K562 (cell line): Measurements from ENCODE around the gene VWA7. TPM values are rescaled to one million over a fixed set of nuclear protein-coding genes. Genes with fewer than 3 reads are reported as not detected.

ENCODE experiments used
- ARID2 ChIP-seq: fragments of 450-650 bp; IDR thresholded peaks from 2 replicates; pipeline ENCODE4 v1.6.1; 2017; ENCODE audit warnings: antibody characterized with exemption, mild to moderate bottlenecking
- ARNT ChIP-seq, 2 experiments: fragments of 450-650 bp; IDR thresholded peaks; 2 replicates each; pipeline ENCODE4 v1.6.1; 2016; ENCODE audit warnings: mild to moderate bottlenecking in 1 of 2
- ELF1 ChIP-seq: fragments of 200-800 bp; sonication (Bioruptor generic); IDR thresholded peaks from 2 replicates; pipeline ENCODE4 v1.6.1; 2016; ENCODE audit warnings: missing genetic modification characterization, missing compliant biosample characterization
- ESRRB ChIP-seq: fragments of 250-450 bp; sonication (Bioruptor Pico); IDR thresholded peaks from 2 replicates; pipeline ENCODE4 v1.5.0; 2020; ENCODE audit warnings: mild to moderate bottlenecking, moderate library complexity, borderline replicate concordance
- FOXA3 ChIP-seq, 2 experiments: fragments of 450-650 bp in 1 of 2; sonication (generic) in 1 of 2; formaldehyde crosslinking; IDR thresholded peaks in 1 of 2; conservative IDR thresholded peaks in 1 of 2; 2 replicates each; pipeline versions ENCODE4 v1.4.0 to v1.8.0; 2020 to 2022; ENCODE audit warnings: mild to moderate bottlenecking in 2 of 2, missing genetic modification reagents in 1 of 2
- FOXP1 ChIP-seq: sonication (generic); formaldehyde crosslinking; IDR thresholded peaks from 2 replicates; pipeline ENCODE4 v1.8.0; 2022; ENCODE audit warnings: mild to moderate bottlenecking, missing genetic modification reagents
- LEF1 ChIP-seq: fragments of 450-650 bp; IDR thresholded peaks from 2 replicates; pipeline ENCODE4 v1.6.1; 2016; ENCODE audit warnings: mild to moderate bottlenecking
- NFATC3 ChIP-seq: fragments of 450-650 bp; IDR thresholded peaks from 2 replicates; pipeline ENCODE4 v1.6.1; 2017; ENCODE audit warnings: mild to moderate bottlenecking
- SPI1 ChIP-seq: IDR thresholded peaks from 2 replicates; pipeline ENCODE4 v1.6.1; 2011; ENCODE audit warnings: low read depth, low read length, control low read depth, borderline replicate concordance
- TCF7L2 ChIP-seq: fragments of 150-350 bp; IDR thresholded peaks from 2 replicates; pipeline ENCODE4 v1.6.1; 2016; ENCODE audit warnings: low read depth, mild to moderate bottlenecking, low read length, moderate library complexity
- ZEB2 ChIP-seq: fragments of 450-650 bp; IDR thresholded peaks from 2 replicates; pipeline ENCODE4 v1.6.1; 2016
- ZNF184 ChIP-seq: sonication (generic); formaldehyde crosslinking; IDR thresholded peaks from 2 replicates; pipeline ENCODE4 v1.5.0; 2020; ENCODE audit warnings: missing genetic modification reagents
- ZNF75A ChIP-seq: fragments of 450-650 bp; formaldehyde crosslinking; IDR thresholded peaks from 2 replicates; pipeline ENCODE4 v1.4.0; 2020; ENCODE audit warnings: mild to moderate bottlenecking
- polyA plus RNA-seq, 8 experiments: library from polyadenylated mRNA; depleted of rRNA in 4 of 8; stranded (reverse) in 5 of 8; unstranded in 3 of 8; fragments of >200 nt; fragmentation: Nextera tagmentation in 2 of 8; fragmentation: Illumina TruSeq in 1 of 8; extraction: Ambion mirVana in 2 of 8; extraction: Trizol in 1 of 8; gene quantifications; 2 replicates each; pipeline versions ENCODE4 v1.2.1 to v1.2.3, GENCODE V29; 2011 to 2014; ENCODE audit warnings: inconsistent platforms in 1 of 8, missing spikeins in 1 of 8
- total RNA-seq, 7 experiments: library from RNA; depleted of rRNA in 6 of 7; stranded (reverse); fragments of >200 nt in 6 of 7; fragmentation: Illumina TruSeq in 2 of 7; extraction: Trizol in 2 of 7; gene quantifications; 2 replicates each; pipeline versions ENCODE4 v1.2.1 to v1.2.3, GENCODE V29; 2011 to 2021; ENCODE audit warnings: low replicate concordance in 1 of 7
- TF ChIP-seq, protein P1 (sequence below): fragments of 450-650 bp; IDR thresholded peaks from 2 replicates; pipeline ENCODE4 v1.6.1; 2016; ENCODE audit warnings: mild to moderate bottlenecking, moderate library complexity
- TF ChIP-seq, protein P2 (sequence below): fragments of 250-450 bp; sonication (Bioruptor Pico); IDR thresholded peaks from 2 replicates; pipeline ENCODE4 v1.4.0; 2020; ENCODE audit warnings: mild to moderate bottlenecking, moderate library complexity

Gene VWA7
- total and polyA plus RNA-seq, 9 of the 15 experiments (the other 6 are each of a cell fraction or from before 2014, with no cell fraction given): 0.18 to 2.9 (median 0.95) TPM

DNA sequence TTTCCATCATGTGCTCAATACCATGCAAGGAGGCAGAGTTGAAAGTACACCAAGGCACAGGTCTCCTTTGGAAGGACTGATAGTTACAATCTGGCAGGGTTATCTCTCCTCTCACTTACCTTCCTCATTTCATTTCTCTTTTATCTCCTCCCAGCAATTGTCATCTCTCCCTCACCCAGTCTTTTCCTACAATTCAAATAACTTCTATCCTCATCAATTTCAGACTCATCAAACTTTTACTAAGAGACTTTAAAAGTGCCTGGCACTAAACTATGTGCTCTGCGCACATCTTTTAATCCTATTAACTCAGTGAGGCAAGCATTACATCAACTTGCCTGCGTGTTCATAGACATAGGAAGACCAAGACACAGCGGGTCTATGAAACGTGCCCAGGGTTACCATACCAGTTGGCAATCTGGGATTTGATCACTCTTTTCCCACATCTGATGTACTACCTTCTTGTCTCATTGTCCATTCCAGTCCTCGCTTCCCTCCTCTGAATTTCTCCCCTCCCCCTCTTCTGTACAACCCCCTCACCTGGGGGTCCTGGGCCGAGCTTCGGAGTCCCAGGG, 17.3 kb upstream of the VWA7 start (continued):
- TF ChIP-seq, protein P1, sequence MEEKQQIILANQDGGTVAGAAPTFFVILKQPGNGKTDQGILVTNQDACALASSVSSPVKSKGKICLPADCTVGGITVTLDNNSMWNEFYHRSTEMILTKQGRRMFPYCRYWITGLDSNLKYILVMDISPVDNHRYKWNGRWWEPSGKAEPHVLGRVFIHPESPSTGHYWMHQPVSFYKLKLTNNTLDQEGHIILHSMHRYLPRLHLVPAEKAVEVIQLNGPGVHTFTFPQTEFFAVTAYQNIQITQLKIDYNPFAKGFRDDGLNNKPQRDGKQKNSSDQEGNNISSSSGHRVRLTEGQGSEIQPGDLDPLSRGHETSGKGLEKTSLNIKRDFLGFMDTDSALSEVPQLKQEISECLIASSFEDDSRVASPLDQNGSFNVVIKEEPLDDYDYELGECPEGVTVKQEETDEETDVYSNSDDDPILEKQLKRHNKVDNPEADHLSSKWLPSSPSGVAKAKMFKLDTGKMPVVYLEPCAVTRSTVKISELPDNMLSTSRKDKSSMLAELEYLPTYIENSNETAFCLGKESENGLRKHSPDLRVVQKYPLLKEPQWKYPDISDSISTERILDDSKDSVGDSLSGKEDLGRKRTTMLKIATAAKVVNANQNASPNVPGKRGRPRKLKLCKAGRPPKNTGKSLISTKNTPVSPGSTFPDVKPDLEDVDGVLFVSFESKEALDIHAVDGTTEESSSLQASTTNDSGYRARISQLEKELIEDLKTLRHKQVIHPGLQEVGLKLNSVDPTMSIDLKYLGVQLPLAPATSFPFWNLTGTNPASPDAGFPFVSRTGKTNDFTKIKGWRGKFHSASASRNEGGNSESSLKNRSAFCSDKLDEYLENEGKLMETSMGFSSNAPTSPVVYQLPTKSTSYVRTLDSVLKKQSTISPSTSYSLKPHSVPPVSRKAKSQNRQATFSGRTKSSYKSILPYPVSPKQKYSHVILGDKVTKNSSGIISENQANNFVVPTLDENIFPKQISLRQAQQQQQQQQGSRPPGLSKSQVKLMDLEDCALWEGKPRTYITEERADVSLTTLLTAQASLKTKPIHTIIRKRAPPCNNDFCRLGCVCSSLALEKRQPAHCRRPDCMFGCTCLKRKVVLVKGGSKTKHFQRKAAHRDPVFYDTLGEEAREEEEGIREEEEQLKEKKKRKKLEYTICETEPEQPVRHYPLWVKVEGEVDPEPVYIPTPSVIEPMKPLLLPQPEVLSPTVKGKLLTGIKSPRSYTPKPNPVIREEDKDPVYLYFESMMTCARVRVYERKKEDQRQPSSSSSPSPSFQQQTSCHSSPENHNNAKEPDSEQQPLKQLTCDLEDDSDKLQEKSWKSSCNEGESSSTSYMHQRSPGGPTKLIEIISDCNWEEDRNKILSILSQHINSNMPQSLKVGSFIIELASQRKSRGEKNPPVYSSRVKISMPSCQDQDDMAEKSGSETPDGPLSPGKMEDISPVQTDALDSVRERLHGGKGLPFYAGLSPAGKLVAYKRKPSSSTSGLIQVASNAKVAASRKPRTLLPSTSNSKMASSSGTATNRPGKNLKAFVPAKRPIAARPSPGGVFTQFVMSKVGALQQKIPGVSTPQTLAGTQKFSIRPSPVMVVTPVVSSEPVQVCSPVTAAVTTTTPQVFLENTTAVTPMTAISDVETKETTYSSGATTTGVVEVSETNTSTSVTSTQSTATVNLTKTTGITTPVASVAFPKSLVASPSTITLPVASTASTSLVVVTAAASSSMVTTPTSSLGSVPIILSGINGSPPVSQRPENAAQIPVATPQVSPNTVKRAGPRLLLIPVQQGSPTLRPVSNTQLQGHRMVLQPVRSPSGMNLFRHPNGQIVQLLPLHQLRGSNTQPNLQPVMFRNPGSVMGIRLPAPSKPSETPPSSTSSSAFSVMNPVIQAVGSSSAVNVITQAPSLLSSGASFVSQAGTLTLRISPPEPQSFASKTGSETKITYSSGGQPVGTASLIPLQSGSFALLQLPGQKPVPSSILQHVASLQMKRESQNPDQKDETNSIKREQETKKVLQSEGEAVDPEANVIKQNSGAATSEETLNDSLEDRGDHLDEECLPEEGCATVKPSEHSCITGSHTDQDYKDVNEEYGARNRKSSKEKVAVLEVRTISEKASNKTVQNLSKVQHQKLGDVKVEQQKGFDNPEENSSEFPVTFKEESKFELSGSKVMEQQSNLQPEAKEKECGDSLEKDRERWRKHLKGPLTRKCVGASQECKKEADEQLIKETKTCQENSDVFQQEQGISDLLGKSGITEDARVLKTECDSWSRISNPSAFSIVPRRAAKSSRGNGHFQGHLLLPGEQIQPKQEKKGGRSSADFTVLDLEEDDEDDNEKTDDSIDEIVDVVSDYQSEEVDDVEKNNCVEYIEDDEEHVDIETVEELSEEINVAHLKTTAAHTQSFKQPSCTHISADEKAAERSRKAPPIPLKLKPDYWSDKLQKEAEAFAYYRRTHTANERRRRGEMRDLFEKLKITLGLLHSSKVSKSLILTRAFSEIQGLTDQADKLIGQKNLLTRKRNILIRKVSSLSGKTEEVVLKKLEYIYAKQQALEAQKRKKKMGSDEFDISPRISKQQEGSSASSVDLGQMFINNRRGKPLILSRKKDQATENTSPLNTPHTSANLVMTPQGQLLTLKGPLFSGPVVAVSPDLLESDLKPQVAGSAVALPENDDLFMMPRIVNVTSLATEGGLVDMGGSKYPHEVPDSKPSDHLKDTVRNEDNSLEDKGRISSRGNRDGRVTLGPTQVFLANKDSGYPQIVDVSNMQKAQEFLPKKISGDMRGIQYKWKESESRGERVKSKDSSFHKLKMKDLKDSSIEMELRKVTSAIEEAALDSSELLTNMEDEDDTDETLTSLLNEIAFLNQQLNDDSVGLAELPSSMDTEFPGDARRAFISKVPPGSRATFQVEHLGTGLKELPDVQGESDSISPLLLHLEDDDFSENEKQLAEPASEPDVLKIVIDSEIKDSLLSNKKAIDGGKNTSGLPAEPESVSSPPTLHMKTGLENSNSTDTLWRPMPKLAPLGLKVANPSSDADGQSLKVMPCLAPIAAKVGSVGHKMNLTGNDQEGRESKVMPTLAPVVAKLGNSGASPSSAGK: no peak; the same call in 1 of the 2 replicates
- TF ChIP-seq ZNF184 (CRISPR knock-in tag) (no peak), ZNF75A (CRISPR knock-in tag) (no peak), ARID2 (no peak), FOXP1 (peak; percentile 43; the same call in 1 of the 2 replicates), SPI1 (no peak), ELF1 (no peak), TCF7L2 (no peak), FOXA3 (CRISPR knock-in tag; conservative IDR thresholded peaks at IDR 0.05 in 1 of 2, IDR thresholded peaks at IDR 0.05 in 1 of 2) (peak in 1 of 2 experiments; percentile 63; a peak in 1 of 4 replicates), ESRRB (CRISPR knock-in tag) (no peak), LEF1 (0 out of 2 replicates have a peak, but pooled peaks have one; percentile 48), NFATC3 (0 out of 2 replicates have a peak, but pooled peaks have one; percentile 51), ZEB2 (peak; percentile 94), ARNT (IDR thresholded peaks at IDR 0.05) (peak in 1 of 2 experiments; percentile 80; a peak in 2 of 4 replicates)
- TF ChIP-seq, protein P2, sequence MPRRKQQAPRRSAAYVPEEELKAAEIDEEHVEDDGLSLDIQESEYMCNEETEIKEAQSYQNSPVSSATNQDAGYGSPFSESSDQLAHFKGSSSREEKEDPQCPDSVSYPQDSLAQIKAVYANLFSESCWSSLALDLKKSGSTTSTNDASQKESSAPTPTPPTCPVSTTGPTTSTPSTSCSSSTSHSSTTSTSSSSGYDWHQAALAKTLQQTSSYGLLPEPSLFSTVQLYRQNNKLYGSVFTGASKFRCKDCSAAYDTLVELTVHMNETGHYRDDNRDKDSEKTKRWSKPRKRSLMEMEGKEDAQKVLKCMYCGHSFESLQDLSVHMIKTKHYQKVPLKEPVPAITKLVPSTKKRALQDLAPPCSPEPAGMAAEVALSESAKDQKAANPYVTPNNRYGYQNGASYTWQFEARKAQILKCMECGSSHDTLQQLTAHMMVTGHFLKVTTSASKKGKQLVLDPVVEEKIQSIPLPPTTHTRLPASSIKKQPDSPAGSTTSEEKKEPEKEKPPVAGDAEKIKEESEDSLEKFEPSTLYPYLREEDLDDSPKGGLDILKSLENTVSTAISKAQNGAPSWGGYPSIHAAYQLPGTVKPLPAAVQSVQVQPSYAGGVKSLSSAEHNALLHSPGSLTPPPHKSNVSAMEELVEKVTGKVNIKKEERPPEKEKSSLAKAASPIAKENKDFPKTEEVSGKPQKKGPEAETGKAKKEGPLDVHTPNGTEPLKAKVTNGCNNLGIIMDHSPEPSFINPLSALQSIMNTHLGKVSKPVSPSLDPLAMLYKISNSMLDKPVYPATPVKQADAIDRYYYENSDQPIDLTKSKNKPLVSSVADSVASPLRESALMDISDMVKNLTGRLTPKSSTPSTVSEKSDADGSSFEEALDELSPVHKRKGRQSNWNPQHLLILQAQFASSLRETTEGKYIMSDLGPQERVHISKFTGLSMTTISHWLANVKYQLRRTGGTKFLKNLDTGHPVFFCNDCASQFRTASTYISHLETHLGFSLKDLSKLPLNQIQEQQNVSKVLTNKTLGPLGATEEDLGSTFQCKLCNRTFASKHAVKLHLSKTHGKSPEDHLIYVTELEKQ (CRISPR knock-in tag): peak; percentile 65; the same call in 1 of the 2 replicates
